T-helper 1 cell treated with Interleukin-12 subunit alpha and Interleukin-12 subunit beta and Interleukin-4 antibody, amounts not matched to agents 30 μg/mL and 1 μg/mL, for 36 hours (primary cell): Measurements from ENCODE around the gene DCAKD.

Experiments
- H3K27ac Mint-ChIP-seq: one replicate; pipeline ENCODE4 v1.8.0; 2021; ENCODE audit warnings: mild to moderate bottlenecking, mixed read lengths
- H3K27me3 Mint-ChIP-seq: one replicate; pipeline ENCODE4 v1.8.0; 2021; ENCODE audit warnings: low read depth, mixed read lengths
- H3K36me3 Mint-ChIP-seq: one replicate; pipeline ENCODE4 v1.8.0; 2021; ENCODE audit warnings: low read depth, mixed read lengths
- H3K4me1 Mint-ChIP-seq: one replicate; pipeline ENCODE4 v1.8.0; 2021; ENCODE audit warnings: low read depth, mixed read lengths
- H3K4me3 Mint-ChIP-seq: one replicate; pipeline ENCODE4 v1.8.0; 2021; ENCODE audit warnings: mild to moderate bottlenecking, moderate library complexity, mixed read lengths
- H3K9me3 Mint-ChIP-seq: one replicate; pipeline ENCODE4 v1.8.0; 2021; ENCODE audit warnings: mixed read lengths

DCAKD gene

DNA sequence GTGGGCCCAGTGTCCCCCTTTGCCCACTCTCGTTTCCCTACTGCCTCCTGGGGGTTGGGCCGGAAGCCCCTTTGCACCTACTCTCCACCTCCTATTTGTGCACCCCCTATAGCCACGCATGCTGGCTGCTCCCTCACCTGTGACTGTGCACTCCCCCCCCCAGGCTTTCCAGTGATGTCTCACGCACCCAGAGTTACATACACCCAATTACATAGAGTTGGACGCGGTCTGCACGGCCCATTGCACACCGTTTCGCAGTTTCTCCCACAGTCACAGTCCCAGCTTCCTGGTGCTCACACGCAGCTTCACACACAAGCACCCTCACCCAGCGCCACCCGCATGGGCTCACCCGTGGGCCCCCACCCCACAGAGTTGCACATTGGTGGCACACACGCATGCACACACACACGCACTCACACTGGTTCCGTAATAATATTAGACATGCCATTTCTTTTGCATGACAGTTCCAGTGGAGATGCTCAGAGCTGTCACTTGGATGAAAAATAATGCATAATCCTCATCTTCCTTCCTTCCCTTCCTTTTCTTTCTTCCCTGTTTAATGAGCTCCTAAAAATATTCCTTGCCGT is 61.8 kb downstream of the DCAKD start:
- Mint-ChIP-seq H3K4me3 (no peak overlapping the region), H3K4me1 (no peaks in the 10 kb centered on the region), H3K27me3 (peaks cover 48% of the 10 kb centered on the region), H3K27ac (no peak overlapping the region), H3K9me3 (no peaks in the 10 kb centered on the region), H3K36me3 (no peaks in the 10 kb centered on the region)

DNA sequence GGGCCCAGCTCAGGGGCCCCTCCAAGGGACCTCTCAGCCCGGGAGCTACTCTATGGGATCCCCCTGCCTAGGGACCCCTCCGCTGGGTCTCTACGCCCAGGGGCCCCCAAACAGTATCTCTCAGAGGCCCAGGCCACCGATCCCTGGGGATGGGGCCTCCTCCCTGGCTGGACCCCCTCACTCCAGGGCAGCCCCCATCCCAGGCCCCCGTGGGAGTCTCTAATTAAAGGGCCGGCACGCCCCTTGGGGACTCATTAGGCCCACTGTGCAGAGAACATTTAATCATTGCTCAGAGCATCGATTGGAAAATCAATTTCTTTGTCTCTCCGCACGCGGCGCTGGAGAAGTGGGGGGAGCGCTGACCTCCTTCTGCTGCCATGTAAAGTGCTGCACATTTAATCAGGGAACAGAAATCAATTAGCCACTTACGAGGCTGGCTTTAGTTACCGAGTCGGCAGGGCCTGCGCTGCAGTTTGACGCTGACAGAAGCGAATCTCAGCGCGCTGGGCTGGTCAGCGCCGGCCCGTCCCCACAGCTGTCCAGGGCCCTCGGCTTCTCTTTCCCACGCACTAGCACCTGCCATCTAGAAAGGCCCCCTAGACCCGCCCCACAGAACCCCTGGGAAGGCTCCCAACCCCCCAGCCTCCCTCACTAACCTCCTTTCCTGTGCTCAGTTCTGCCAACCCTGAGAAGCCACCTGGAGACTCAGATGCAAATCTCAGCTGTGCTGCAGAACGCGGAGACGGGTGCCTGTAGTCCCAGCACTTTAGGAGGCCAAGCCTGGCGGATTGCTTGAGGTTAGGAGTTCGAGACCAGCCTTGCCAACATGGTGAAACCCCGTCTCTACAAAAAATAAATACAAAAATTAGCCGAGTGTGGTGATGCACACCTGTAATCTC is 63.1 kb downstream of the DCAKD start:
- Mint-ChIP-seq H3K9me3 (no peaks in the 10 kb centered on the region), H3K4me3 (no peak overlapping the region), H3K4me1 (no peaks in the 10 kb centered on the region), H3K27me3 (peaks cover 48% of the 10 kb centered on the region), H3K36me3 (no peaks in the 10 kb centered on the region), H3K27ac (no peak overlapping the region)

DNA sequence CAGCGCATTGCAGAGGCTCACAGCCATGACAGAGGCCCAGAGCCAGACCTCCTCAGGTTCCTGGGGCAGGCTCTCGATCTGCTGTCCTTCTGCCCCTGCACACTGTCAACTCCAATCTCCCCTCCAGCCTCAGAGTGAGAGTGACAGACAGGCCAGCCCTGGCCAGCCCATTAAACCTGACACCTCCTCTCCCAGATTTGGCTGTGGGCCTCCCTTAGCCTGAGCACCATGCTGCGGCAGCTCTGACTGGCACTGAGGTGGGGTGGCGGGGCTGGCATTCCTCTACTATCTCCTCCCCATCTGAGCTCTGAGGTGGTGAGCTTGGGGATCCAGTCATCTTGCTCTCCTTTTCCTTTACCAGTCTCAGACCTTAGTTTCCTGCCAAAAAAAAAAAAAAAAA is 67.9 kb downstream of the DCAKD start:
- Mint-ChIP-seq H3K4me3 (no peak overlapping the region), H3K36me3 (no peaks in the 10 kb centered on the region), H3K27me3 (peaks cover 60% of the 10 kb centered on the region), H3K27ac (no peak overlapping the region), H3K9me3 (no peaks in the 10 kb centered on the region), H3K4me1 (no peaks in the 10 kb centered on the region)

DNA sequence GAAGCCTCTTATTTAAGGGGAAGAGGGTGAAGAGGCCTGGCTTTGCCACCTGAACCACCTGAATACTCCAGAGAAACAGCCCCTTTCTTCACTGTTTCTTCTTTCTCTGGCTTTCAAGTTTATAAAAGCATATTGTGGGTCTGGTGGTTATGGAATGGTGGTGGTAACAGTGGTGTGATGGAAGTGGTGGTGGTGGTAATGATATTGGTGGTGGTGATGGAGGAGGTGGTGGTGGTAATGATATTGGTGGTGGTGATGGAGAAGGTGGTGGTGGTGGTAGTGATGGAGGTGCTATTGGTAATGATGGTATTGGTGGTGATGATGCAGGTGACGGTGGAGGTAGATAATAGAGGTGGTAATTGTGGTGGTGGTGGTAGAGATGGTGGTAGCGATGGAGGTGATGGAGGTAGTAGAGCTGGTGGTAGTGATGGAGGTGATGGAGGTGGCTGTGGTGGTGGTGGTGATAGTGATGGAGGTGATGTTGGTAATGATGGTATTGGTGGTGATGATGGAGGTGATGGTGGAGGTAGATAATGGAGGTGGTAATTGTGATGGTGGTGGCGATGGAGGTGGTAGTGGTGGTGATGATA is 69.2 kb downstream of the DCAKD start:
- no peak overlapping the region for H3K27ac Mint-ChIP-seq
- no peaks in the 10 kb centered on the region for H3K36me3 Mint-ChIP-seq
- peaks cover 56% of the 10 kb centered on the region for H3K27me3 Mint-ChIP-seq
- no peaks in the 10 kb centered on the region for H3K4me1 Mint-ChIP-seq
- H3K4me3 Mint-ChIP-seq, result no peak overlapping the region
- no peaks in the 10 kb centered on the region for H3K9me3 Mint-ChIP-seq

DNA sequence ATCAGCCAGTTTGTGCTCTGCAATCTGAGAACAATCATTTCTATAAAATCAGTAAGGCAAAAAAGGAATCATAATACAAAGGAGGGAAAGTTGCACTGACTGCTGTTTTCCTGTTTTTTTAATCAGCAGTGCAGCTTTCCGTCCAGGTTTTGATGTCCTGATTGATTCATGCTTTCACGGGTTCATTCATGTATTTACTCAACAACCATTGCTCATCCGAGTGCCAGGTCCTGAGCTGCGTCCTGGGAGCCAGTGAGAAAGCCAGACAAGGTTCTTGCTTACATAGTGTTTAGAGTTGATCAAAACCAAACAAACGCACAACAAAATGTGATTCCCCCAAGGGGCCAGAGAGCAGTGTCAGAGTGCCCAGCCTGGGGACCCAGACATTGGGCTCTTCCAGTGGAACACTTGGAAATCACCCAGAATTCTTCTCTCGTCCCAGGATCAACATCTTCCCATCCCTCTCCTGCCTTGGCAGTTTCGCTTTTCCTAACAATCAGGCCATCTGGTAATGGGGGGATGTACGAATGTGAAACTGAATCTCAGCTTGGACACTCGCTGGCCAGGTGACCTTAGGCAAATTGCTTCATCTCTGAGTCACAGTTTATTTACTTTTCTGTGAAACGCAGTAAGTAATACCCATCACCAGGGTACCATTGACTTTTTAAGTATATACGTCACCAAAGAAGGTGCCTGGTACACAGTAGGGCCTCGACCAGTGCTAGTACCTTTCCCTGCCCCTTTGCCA is 70.0 kb downstream of the DCAKD start:
- H3K4me1 Mint-ChIP-seq, result no peaks in the 10 kb centered on the region
- H3K4me3 Mint-ChIP-seq, result no peak overlapping the region
- H3K27ac Mint-ChIP-seq, result no peak overlapping the region
- no peaks in the 10 kb centered on the region for H3K9me3 Mint-ChIP-seq
- H3K27me3 Mint-ChIP-seq, result peaks cover 56% of the 10 kb centered on the region
- H3K36me3 Mint-ChIP-seq, result no peaks in the 10 kb centered on the region

DNA sequence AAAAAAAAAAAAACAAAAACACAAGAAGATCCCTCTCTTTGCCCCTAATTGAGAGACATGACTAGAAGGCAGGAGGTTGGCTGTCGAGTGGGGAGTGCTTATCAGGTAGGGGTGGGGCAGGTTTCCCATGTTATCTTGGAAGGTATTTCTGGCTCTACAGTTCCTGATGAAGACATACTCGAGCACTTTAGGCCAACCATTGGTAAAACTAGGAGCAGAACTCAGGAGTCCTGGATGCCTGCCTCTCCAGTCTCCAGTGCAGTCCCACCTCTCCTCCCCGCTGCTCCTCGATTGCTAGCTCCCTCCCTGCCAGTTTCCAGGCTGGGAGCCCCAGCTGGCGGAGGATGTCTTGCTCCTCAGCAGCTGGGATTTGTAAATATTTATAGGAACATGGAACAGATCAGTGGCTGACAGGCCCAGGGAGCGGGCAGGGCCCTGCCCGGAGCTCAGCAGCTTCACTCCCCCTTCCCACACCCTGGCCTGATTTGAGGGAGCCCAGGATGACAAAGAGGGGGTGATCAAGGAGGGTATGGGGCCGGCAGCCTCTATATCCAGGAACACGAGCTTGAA is 71.9 kb downstream of the DCAKD start:
- Mint-ChIP-seq H3K9me3 (no peaks in the 10 kb centered on the region), H3K4me3 (no peak overlapping the region), H3K27ac (no peak overlapping the region), H3K27me3 (peaks cover 54% of the 10 kb centered on the region), H3K4me1 (no peaks in the 10 kb centered on the region), H3K36me3 (no peaks in the 10 kb centered on the region)

DNA sequence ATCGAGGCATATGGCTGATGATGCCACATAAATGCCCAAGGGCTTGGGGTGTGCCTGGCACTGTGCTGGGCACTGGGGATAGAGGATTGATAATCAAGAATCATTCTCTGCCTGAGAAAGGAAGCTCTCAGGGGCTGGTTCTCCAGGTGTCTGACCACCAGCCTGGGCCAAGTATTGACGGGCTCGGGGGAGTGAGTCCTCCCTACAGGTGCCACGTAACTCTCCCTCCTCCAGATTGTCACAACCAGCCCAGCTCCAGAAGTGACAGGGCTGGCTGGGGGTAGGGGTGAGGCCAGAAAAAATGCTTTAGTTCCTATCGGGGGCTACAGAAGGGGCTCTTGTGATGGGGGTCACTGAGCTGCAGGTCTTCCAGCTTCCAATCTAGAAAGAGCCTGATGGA is 72.6 kb downstream of the DCAKD start:
- H3K4me1 Mint-ChIP-seq, result no peaks in the 10 kb centered on the region
- H3K4me3 Mint-ChIP-seq, result no peak overlapping the region
- H3K27ac Mint-ChIP-seq, result no peak overlapping the region
- H3K9me3 Mint-ChIP-seq, result no peaks in the 10 kb centered on the region
- H3K36me3 Mint-ChIP-seq, result no peaks in the 10 kb centered on the region
- peaks cover 57% of the 10 kb centered on the region for H3K27me3 Mint-ChIP-seq

DNA sequence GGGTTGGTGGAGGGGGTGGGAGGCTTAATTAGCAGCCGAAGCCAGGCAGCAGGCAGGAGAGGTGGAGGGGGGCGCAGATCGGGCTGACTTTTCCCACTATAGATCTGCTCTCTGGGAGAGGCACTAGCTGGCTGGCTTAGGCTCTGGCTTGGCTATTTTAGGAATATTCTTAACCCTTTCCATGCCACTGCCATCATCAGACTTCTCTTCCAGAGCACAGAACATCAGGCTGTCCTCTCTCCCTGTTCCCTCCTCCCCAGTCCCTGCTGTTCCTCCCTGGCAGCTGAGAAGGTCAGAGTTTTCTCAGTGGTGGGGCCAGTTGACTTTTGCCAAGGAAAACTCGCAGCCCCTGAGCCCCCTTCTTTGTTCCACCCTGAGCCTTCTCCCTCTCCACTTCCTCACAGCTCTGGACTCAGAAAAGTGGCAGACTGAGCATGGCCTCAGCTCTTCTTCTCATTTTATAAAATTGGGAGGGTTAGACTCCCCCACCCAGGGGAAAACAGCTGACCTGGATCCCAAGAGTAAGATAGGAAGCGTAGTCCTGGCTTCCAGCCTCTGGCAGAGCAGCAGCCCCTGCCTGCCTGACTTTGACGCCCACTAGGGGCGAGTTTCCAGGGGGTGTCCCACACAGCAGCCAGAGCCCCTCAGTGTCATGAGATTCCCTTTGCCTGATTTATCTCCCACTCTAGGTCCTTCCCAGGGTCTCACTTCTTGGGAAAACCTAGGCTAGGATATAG is 73.5 kb downstream of the DCAKD start:
- no peaks in the 10 kb centered on the region for H3K9me3 Mint-ChIP-seq
- H3K4me1 Mint-ChIP-seq, result no peaks in the 10 kb centered on the region
- no peak overlapping the region for H3K27ac Mint-ChIP-seq
- peaks cover 59% of the 10 kb centered on the region for H3K27me3 Mint-ChIP-seq
- no peaks in the 10 kb centered on the region for H3K36me3 Mint-ChIP-seq
- no peak overlapping the region for H3K4me3 Mint-ChIP-seq

DNA sequence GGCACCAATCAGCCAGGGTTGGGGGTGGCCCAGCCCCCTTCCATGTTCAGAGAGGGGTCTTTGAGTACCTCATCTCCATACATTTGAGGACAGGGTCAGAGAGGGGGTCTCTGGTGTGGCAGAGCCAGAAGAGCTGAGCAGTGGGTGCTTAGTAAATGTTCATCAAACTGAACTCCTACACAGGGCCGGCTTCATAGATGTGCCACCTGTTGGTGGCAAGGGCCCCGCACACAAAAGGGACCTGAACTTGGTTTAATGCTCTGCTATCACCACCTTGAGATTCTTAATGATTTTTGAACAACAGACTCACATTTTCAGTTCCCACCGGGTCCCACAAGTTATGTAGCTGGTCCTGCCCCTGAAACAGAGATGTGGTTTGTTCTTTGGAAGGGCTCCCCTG is 74.4 kb downstream of the DCAKD start:
- Mint-ChIP-seq H3K4me1 (peaks cover 3% of the 10 kb centered on the region), H3K27ac (no peak overlapping the region), H3K4me3 (no peak overlapping the region), H3K27me3 (peaks cover 55% of the 10 kb centered on the region), H3K9me3 (no peaks in the 10 kb centered on the region), H3K36me3 (no peaks in the 10 kb centered on the region)

DNA sequence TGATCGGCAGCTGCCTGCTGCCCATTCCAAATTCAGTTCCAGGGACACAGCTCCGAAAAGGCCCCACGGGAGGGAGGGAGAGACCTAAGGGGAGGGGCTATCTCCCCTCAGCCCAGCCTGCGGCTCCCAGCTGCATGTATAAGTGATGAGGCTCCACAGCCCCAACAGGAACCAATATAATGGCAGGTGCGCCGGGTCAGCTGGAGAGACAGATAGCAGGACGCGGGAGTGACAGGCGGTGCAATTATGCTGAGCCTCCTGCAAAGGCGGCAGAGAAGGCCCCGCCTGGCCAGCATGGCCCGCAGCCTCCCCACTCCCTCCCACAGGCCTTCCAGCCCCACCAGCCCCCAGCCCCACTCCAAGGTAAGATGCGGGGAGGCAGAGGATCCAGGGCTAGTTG is 75.2 kb downstream of the DCAKD start:
- no peaks in the 10 kb centered on the region for H3K36me3 Mint-ChIP-seq
- no peak overlapping the region for H3K4me3 Mint-ChIP-seq
- peaks cover 6% of the 10 kb centered on the region for H3K4me1 Mint-ChIP-seq
- H3K27ac Mint-ChIP-seq, result no peak overlapping the region
- peaks cover 56% of the 10 kb centered on the region for H3K27me3 Mint-ChIP-seq
- no peaks in the 10 kb centered on the region for H3K9me3 Mint-ChIP-seq
